ENCODE measurements around the gene THBS3.
A peak's percentile ranks its signal among the peaks of the same experiment; 100 is the strongest.

Gene THBS3

DNA sequence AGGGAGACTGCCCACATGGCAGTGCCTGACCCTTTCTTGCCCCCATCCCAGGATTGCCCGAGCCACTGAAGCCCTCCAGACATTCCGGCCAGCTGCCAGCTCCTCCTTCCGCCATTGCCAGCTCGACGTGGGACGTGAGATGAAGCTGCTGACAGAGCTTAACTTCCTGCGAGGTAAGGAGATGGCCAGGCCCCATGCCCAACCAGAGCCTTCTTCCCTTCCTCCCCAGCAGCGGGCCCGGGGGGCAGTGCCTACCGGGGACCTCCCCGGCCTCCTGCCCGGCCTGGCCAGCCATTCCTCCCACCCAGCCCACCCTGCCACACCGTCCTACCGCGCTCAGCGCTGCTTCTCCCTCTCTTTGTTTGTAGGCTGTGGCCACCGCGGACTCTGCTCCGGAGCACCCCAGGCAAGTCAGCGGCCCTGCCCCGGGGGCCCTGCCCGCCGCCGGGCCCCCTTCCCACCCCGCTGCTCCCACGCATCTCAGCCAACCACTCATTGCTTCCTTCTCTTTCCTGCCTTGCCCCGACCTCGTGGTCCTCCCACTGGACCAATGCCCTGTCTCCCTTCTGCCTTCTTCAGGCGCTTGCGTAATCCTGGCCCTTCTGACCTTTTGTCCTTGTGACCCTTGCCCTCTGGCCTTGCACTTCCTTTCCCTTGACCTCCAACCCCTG lies 29.1 kb downstream of the THBS3 start:
- TF ChIP-seq, protein P1, sequence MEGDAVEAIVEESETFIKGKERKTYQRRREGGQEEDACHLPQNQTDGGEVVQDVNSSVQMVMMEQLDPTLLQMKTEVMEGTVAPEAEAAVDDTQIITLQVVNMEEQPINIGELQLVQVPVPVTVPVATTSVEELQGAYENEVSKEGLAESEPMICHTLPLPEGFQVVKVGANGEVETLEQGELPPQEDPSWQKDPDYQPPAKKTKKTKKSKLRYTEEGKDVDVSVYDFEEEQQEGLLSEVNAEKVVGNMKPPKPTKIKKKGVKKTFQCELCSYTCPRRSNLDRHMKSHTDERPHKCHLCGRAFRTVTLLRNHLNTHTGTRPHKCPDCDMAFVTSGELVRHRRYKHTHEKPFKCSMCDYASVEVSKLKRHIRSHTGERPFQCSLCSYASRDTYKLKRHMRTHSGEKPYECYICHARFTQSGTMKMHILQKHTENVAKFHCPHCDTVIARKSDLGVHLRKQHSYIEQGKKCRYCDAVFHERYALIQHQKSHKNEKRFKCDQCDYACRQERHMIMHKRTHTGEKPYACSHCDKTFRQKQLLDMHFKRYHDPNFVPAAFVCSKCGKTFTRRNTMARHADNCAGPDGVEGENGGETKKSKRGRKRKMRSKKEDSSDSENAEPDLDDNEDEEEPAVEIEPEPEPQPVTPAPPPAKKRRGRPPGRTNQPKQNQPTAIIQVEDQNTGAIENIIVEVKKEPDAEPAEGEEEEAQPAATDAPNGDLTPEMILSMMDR (IDR thresholded peaks at IDR 0.05), result no peak

DNA sequence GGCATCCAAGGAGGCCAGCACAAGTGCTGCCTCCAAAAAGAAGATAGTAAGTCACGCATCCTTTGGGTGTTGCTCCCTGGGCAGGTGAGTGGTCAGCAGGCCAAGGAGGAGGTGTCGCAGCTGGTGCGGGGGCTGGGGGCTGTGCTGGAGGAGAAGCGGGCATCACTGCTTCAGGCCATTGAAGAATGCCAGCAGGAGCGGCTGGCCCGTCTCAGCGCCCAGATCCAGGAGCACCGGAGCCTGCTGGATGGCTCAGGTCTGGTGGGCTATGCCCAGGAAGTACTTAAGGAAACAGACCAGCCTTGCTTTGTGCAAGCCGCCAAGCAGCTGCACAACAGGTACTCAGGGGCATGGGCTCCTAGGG lies 29.8 kb downstream of the THBS3 start:
- TF ChIP-seq, protein P1 (IDR thresholded peaks at IDR 0.05), result no peak

DNA sequence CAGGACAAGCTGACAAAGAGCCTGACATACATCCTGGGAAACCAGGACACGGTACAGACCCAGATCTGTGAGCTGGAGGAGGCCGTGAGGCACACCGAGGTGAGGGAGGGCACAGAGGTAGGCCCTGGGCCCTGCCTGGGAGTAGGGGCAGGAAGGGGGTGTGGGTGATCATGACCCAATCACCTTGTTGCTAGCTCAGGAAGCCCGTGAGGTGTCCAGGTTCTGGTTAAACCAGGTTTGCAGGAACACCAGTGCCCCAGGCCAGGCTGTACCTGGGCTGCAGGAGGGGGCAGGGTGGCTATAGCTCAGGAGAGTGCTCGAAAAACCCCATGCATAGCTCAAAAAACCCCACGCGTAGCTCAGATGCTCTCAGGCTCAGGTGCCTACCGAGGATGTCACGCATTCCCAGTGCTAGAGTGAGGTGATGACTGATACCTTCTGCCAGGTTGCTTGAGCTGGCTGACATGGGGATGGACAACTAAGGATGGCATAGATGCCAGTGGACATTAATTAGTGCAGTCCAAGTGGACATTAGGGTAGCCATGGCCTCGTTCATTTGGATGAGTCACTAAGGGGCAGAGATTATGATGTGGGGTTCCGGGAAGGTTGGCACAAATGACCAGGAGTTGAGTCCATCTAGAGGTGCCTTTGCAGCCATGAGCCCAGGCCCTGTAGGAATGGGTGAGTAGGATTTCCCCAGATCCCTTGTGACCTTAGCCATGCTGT lies 30.3 kb downstream of the THBS3 start:
- TF ChIP-seq, protein P1 (IDR thresholded peaks at IDR 0.05), result no peak

DNA sequence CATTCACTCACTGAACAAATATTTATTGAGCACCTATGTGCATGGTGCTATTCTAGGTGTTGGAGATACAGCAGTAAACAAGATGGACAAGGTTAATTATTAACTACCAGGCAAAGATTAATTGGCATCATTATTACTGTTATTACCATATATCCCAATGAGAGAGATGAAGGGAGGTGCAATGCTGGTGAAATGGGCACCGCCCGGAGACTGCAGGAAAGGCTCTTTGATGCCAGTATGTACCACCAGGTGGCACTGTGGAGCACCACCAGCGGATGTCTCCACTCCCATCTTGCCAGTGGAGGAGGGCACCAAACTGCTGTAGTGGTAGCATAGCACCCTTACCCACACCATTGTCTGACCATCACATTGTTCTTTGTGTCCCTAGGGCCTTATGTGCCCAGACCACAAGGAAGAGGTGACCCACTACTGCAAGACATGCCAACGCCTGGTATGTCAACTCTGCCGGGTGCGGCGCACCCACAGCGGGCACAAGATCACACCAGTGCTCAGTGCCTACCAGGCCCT lies 31.1 kb downstream of the THBS3 start:
- TF ChIP-seq, protein P1 (IDR thresholded peaks at IDR 0.05), result peak; percentile 98

DNA sequence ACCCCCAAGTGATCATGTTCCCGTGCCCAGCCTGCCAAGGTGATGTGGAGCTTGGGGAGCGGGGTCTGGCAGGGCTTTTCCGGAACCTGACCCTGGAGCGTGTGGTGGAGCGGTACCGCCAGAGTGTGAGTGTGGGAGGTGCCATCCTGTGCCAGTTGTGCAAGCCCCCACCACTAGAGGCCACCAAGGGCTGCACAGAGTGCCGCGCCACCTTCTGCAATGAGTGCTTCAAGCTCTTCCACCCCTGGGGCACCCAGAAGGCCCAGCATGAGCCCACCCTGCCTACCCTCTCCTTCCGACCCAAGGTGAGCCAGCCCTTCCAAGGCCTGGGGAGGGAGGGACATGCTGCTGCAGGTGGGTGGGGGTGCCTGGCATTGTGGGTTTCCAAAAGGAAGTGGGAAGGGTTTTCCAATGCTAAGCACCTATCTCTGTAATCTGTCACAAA lies 31.7 kb downstream of the THBS3 start:
- TF ChIP-seq, protein P1 (IDR thresholded peaks at IDR 0.05), result no peak

DNA sequence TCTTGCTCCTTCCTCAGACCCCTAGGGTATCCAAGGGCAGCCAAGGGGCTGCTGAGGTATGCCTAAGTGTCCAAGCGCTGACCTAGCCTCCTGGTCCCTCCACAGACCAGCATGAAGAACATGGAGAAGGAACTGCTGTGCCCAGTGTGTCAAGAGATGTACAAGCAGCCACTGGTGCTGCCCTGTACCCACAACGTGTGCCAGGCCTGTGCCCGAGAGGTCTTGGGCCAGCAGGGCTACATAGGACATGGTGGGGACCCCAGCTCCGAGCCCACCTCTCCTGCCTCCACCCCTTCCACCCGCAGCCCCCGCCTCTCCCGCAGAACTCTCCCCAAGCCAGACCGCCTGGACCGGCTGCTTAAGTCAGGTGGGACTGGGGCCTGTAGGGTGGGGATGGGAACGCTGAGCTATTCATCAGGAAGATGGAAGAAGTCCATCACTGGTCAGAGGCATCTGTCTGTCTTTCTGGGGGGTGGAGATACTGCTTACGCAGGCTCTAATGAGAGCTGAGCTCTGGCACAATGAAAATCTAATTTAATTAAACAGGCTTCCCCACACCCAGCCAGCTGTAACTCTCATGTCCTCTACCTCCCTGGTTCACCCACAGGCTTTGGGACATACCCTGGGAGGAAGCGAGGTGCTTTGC lies 32.3 kb downstream of the THBS3 start:
- TF ChIP-seq, protein P1 (IDR thresholded peaks at IDR 0.05), result no peak

DNA sequence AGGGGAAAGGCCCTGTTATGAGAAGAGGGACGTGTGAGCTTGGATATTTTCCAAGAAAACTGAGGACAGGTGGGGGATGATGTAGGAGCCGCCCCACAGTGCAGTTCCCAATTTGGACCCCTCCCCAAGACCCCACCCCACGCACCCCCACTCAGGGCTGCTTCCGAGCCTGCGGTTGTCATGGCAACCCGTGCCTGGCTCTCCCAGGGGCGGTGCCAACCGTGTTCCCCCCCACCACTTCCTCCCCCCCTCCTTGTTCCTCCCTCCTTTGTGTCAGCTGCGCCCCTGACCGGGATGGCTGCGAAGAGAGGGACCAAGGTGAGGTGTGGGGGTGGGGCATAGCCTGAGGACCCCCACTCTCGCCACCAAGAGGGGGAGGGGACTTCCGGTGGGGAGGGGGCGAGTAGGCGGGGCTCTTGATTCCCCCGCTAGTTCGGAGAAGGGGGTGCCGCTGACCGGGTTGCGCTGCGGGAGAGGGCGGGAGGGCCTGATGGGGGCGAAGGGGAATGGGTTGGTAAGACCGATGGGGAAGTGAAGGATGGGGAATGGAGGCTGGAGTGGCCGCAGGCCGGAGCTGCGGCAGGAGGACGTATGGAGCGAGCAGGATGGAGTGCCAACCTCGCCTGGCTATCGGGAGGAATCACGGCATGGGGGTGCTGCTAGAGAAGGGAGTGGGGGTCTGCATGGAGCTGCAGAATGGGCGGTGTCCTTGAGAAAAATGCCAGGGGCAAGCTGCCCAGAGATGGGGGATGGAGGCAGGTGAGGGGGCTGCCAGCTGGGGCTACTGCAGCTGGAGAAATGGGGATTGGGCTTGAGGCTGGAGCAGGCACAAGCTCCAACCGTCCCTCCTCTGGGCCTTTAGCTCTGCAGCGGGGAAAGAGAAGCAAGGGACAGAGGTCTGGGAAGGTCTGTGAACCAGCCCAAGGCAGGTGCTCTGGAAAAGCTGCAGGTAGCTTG lies 33.1 kb downstream of the THBS3 start:
- TF ChIP-seq, protein P1 (IDR thresholded peaks at IDR 0.05), result no peak
